Endometrium (tissue), 2 donors: ENCODE data around the gene KAZN.
"Not testable (repeated sequence)": the region's sequence is repeated elsewhere in the genome, so short reads cannot be mapped to it uniquely, and the experiment has no call there.

Source experiments
- FAIRE-seq: peaks from 2 replicates; lab custom pipeline; 2012; peaks lifted over from hg19 to GRCh38; lab: Jason Lieb, UNC
- donor health status: control.
- donor health status: control.

The KAZN gene

DNA sequence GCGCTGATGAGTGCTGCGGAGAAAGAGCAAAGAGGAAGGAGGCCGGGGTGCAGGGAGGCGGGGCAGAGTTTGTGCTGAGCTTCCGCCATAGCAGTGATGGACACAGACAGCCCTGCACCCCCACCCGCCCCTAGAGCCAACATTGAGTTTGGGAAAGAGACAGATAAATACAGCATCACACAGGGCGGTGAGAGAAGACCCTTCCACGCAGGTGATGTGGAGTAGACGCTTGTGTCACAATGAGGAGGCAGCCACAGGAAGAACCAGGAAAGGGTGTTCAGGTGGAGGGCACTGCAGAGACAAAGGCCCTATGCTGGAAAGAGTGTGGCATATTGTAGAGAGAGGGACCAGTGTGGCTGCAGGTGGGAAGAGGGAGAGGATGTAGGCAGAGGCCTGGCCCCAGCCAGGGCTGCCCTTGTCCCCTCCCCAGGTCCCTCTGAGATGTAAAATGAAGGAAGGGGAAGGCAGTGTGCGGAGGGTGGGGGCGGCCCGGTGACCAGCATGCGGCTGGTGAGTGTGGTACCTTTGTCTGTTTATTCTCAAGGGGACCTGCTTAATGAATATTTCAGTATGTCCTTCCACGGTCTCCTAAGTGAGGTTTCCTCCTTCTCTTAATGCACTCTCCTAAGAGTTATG, 360.7 kb downstream of the KAZN start:
- FAIRE-seq = no peak

DNA sequence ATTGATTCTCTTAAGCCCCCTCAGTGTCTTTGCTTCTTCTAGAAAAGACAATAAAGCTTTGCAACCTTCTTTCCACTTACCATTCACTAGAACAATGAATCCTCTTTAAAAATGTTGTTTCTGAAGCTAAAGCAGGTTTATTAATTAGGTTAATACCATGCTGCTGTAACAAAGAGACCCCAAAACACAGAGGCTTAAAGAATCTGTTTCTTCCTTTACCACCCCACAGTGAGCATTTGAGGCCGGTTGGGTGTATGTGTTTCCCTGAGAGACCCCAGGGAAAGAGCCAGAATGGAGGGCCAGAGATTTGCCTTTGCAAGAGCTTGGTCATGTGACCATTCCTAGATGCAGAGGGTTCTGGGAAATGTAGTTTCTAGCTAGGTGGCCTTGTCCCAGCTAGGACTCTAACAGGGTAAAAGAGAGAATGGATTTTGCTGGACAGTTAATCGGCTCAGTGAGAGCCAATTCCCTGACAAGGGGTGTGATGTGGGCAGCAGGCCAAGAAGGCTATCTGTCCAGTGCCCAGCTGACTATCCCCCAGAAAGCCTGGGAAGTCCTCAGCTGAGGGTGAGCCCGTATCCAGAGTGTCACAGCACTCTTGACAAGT, 363.3 kb downstream of the KAZN start:
- no peak for FAIRE-seq

GRCh38 chr1:14962407-14962806, 363.9 kb downstream of the KAZN start:
- FAIRE-seq = no peak

- not testable (repeated sequence) for FAIRE-seq
These were observed 365.6 kb downstream of the KAZN start for GRCh38 chr1:14963791-14964710.

DNA sequence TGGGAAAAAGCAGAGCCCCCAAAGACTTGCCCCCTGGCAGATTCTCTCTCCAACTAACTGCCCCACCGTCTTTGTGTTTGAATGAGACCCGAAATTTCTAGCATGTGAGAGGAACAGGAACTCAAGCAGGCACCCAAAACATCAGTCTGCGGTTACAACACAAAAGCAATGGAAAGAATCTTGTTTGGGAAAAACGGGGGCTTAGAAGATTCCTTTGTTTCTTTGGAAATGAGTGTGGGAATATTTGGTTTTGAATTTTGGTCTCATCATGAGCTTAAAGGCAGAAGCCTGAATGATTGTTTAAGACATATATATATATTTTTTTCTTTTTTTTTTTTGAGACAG, 366.2 kb downstream of the KAZN start:
- no peak for FAIRE-seq

DNA sequence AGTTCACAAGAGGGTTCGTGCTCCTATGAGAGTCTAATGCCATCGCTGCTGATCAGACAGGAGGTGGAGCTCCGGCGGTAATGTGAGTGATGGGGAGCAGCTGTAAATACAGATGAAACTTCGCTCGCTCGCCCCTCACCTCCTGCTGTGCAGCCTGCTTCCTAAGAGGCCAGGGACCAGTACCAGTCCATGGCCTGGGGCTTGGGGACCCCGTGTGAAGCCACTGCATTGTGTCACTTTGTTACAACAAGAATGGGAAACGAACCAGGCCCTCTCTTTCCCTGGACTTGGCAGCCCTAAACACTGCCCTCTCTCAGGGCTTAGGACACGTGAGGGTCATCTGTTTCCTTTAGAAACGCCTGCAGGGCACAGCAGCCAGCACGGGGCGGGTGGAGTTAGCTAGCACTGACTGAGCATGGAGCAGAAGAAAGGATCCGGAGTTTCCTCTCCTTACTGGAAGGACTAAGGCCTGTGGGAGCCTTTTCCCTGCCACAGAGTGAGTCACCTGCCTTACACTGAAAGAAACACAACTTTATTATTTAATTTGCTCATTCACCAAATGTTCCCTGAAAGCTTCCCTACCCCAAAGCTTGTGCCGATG, 369.9 kb downstream of the KAZN start:
- no peak for FAIRE-seq

DNA sequence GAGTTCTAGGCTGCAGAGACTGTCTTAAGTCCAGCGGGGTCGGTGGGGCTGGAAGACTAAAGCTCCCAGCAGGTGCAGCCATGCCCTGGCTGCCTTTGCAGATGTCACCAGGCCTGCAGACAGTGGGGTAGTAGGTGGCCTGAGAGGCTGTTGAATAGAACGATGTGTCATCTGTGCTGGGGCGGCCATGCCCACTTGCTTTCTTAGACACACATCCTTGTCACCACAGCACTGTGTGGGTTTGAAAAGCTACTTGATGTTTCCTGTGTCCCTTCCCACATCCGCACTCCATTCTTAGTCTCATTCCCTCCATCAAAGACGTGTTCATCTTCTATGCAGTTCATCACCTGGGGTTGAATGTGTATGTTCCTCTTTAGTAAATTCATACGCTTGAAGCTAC, 370.5 kb downstream of the KAZN start:
- no peak for FAIRE-seq

DNA sequence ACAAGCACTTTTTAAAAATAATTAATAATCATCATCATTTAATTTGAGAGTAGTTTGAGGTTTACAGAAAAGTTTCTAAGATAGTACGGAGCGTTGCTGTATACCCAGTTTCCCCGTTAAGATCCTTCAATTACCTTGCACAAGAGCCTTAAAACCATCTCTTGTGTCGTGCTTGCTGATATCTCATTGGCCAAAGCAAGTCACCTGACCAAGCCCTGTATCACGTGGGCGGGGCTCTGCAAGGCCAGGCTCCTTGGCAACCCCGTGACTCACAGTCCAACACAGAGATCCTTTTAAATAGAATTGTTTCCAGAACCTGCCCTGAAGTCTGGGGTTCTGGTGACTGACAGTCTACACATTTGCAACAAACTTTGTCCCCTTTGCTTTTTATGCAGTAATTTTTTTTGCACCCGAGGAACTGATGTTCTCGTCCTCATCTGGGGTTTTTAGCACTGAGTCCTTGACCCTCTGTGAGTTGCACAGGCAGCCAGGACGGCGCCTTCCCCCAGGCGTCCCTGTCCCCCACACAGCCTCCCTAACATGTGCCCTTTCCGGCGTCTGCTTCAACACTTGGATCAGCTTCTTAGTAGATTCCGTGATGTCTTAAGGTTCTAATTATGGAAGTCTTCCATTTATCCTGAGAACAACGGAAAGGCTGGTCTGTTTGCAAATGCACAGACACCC, 371.8 kb downstream of the KAZN start:
- FAIRE-seq = peak; percentile 12

DNA sequence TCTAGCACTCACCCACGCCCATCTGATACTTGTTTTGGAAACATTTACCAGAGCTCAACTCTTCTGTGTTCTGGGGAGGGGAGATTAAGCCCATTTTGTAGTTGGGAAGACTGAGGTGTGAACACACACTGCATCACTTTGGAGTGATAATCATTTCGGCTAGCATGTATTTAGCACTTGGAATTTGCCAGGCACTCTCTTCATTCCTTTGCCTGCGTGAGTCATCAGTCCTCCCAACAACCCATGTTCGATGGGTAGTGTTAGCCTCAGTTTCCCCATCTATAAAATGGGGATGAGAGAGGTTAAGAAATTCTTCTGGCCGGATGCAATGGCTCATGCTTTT, 372.3 kb downstream of the KAZN start:
- no peak for FAIRE-seq

- no peak for FAIRE-seq
These were observed 372.7 kb downstream of the KAZN start for GRCh38 chr1:14971221-14971620.

GRCh38 chr1:14972107-14972506, 373.6 kb downstream of the KAZN start:
- FAIRE-seq = no peak

- no peak for FAIRE-seq
These were observed 375.3 kb downstream of the KAZN start for GRCh38 chr1:14973773-14974172.

DNA sequence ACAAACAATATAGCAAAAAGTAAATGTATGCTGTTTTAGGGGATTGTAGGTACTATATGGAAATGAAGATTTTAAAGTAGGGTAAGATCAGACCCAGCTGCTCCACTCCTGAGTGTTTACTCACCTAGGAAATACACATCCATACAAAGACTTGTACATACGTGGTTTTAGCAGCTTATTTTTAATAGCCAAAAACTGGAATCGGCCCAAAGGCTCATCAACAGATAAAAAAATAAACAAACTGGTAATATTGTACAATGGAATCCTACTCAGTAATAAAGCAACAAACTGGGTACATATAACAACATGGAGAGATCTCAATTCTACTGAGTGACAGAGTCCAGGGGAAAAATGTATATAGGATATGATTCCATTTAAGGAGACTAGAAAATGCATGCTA, 375.9 kb downstream of the KAZN start:
- FAIRE-seq = no peak

DNA sequence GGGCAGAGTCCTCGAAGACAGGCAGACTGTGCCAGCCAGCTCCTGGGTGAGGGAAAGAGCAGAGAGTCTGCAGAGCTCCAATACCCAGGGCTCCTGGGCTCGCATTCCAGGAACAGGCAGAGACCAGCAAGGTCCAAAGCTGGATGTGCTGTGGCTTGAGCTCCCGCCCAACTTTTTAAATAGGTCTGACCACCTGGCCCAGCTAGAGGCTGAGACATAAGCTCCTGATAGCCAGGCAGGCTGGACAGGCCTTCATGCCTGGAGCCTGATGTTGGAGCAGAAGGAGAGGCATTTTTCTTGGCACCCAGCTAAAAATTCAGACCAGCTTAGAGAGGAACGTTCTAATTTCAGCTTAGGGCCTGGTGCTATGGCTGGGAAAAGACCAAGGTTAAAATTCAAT, 376.6 kb downstream of the KAZN start:
- no peak for FAIRE-seq

GRCh38 chr1:14976256-14976655, 377.8 kb downstream of the KAZN start:
- no peak for FAIRE-seq

DNA sequence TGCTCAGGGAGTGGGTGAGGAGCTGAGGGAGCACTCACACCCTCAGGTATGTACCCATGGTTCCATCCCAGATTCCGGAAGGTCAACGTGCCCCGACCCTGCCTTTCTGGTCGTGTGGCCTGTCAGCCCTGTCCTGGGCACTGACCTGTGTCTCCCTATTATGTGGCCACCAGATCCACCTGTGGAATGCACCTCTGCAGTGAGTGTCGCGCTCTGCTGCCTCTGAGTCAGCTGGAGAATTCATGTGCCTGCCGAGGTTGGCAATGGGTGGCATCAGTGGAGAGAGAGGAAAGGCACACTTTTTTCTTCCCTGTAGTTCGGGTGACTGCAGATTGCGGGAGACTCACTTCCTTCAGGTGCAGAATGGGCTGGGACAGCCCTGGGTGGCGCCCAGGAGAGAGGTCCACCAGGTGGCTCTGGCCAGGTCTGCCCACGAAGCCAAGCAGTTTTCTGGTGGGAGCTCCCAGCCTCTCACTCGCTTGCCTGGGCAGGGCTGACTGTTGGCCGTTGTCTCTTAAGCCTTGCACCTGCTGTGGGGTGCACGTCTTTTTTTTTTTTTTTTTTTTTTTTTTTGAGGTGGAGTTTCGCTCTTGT, 378.9 kb downstream of the KAZN start:
- FAIRE-seq = no peak

DNA sequence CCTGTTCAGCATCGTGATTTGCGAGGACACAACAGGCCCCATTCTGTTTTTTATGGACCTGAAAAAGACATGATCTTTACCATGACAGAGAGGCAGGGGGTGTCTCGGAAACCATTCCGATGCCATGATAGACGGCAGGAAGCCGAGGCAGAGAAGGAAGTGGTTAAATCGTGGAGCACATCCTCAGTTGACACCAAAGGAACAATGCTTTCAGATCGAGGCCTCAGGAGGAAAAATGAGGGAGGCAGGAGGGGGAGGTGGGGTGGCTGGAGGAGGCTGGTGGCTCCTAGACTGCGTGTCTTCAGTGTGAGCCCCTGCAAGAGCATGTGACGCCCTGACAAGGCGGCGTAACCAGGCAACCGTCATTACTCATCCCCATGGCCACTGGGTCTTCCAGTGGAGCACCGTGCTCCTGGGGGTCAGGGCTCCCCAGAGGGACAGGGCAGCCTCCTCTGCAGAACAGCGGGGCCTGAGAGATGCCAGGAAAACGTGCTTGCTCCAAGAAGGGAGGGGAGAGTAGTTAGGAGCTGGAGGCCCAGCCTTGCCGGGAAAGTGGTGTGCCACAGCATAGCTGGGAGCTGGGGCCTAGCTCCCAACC, 382.2 kb downstream of the KAZN start:
- no peak for FAIRE-seq

DNA sequence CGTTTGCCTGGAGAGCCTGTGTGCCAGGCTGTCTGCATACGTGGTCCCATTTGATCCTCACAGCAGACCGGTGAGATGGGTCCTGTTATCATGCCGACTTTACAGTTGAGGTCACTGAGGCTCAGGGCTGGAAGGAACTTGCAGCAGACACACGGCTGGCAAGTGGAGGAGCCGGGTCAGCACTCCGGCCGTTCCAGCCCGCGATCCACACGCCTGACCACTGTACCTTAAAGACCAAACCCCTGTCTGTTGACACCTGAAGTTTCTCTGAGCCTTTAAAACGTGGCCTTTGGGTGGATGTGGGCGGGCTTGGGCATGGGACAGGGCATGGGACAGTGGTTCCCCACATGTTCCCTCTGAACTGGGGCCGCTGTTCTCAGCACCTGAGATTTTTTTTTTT, 383.5 kb downstream of the KAZN start:
- FAIRE-seq = no peak

DNA sequence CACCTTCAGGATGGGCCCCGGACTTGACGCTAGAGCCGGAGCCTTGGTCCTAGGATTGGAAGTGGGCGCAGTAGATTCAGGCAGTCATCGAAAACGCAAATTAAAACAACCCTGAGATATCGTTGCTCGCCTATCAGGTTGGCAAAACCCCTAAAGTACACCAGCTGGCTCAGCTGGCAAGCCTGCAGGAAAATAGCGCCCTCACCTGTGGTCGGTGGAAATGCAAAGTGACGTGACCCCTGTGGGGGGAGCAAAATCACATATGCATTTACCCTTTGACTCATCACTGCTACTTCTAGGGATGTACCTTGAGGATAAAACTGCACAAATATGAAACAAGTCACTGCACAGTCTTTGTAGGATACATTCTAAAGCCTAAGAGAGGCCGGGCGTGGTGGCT, 384.8 kb downstream of the KAZN start:
- FAIRE-seq = no peak

DNA sequence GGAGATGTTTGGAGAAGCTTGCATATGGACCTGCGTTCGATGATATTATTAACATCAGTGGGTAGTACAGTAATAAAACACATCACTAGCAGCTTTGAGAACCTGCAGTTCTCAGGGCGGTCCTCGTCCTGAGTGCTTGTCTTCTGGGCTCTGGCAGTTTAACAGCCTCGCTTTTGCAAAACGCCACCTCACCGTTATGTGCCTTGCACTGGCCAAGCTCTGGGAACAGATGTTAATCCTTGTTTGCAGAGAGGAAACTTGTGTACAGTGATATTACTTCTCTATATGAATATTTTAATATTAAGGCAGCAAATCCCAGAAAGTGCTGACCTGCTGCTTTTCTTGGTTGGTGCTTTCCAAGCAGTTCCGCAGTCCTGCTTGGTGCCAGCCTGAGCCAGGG, 387.7 kb downstream of the KAZN start:
- no peak for FAIRE-seq

DNA sequence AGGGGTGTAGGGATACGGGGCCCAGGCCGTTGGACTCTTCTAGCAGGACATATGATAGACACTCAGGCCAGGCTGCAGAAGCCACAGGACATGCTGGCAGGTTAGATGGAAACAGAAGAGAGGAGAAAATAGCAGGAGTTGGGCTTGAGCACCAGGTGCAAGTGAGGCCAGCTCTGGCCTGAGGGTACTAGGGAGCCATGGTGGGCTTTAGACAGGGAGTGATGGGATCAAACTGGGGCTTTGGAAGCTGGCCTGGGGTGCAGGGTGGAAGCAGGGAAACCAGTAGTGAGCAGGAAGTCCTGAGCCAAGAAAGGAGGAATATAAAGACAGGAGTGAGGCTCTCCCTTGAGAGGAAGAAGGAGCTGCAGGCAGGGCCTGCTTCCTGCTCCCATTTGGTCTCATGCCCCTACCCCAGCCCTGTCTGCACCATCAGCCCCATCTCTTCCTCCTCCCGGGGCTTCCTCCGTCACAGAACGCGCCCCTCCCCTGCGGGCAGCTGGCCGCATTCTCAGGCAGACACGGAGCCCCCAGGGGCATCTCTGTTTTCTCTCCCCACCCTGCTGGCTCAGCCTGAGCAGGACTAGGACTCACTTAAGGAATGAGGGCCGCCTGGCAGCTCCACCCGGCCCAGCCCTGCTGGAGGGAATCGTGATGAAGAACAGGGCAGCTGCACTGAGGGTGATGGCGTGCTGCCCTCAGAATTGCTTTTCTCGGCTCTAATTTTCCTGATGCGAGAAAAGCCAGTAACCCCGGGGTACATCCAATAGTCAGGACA, 389.5 kb downstream of the KAZN start:
- no peak for FAIRE-seq
